GM12878 (cell line): ENCODE results near the gene FDXACB1. TPM values are rescaled to one million over a fixed set of nuclear protein-coding genes. Genes with fewer than 3 reads are reported as not detected.

Experiments used
- ATAC-seq: fragments of 200-7000 bp; cut with Tn5 transposase; 3 replicates; pipeline ENCODE4 v1.9.1; 2020; ENCODE audit warnings: mild to moderate bottlenecking, moderate library complexity
- BruUV-seq: library from RNA; stranded (reverse); fragments of 400-500 nt; replicated peaks from 2 replicates; lab custom pipeline; 2021; lab: Mats Ljungman, UMichigan
- CTCF ChIA-PET: fragments of 300-600 bp; sonication (Branson Sonifier 250); formaldehyde crosslinking; extraction: SDS; loops from one replicate; lab custom pipeline; 2021; ENCODE audit warnings: inconsistent platforms; lab: Yijun Ruan, JAX
- POLR2A ChIA-PET: fragments of 350-600 bp; formaldehyde crosslinking; extraction: SDS; loops from one replicate; lab custom pipeline; 2021; ENCODE audit warnings: inconsistent platforms; lab: Charles Lee
- RAD21 ChIA-PET: fragments of 300-600 bp; sonication (Branson Sonifier 250); formaldehyde crosslinking; loops from one replicate; lab custom pipeline; 2023; ENCODE audit warnings: antibody characterized with exemption; ENCODE audit not compliant: unreplicated experiment; lab: Charles Lee
- SMC1A ChIA-PET: fragments of 300-600 bp; sonication (Branson Sonifier 250); formaldehyde crosslinking; loops from one replicate; lab custom pipeline; 2023; ENCODE audit not compliant: unreplicated experiment, uncharacterized antibody; lab: Charles Lee
- DNase-seq: peaks from one replicate; pipeline ENCODE4 v3.0.0-alpha.2; 2011; ENCODE audit warnings: low read depth, low spot score
- FAIRE-seq: peaks from 3 replicates; lab custom pipeline; 2011; peaks lifted over from hg19 to GRCh38; lab: Jason Lieb, UNC
- H2AFZ ChIP-seq: 2 replicates; pipeline ENCODE4 v1.6.0; 2011; ENCODE audit warnings: low read depth, low read length, control low read depth; ENCODE audit not compliant: control insufficient read depth
- H3K27ac ChIP-seq: 2 replicates; pipeline ENCODE4 v1.5.1; 2011; ENCODE audit warnings: control low read depth; ENCODE audit not compliant: control insufficient read depth, insufficient read depth
- H3K27me3 ChIP-seq, 2 experiments: replicated peaks in 1 of 2; 2 replicates each; pipeline versions ENCODE4 v1.6.0 to v1.6.1; 2011; ENCODE audit warnings: low read length in 1 of 2; ENCODE audit not compliant: control insufficient read depth in 2 of 2, insufficient read depth in 2 of 2
- H3K36me3 ChIP-seq, 2 experiments: 2 replicates each; pipeline ENCODE4 v1.5.1; 2011; ENCODE audit warnings: low read length in 1 of 2; ENCODE audit not compliant: control insufficient read depth in 2 of 2, insufficient read depth in 2 of 2
- H3K4me1 ChIP-seq: 2 replicates; pipeline ENCODE4 v1.6.1; 2011; ENCODE audit warnings: mild to moderate bottlenecking, low read length, moderate library complexity, mixed read lengths; ENCODE audit not compliant: control insufficient read depth, insufficient read depth
- H3K4me2 ChIP-seq: 2 replicates; pipeline ENCODE4 v1.6.0; 2011; ENCODE audit warnings: control low read depth; ENCODE audit not compliant: control insufficient read depth, insufficient read depth
- H3K4me3 ChIP-seq: fragments of 200-600 bp; sonication (generic); 2 replicates; pipeline ENCODE4 v1.5.1; 2016
- H3K79me2 ChIP-seq: 2 replicates; pipeline ENCODE4 v1.6.0; 2011; ENCODE audit warnings: low read length; ENCODE audit not compliant: control insufficient read depth, insufficient read depth
- H3K9ac ChIP-seq: 2 replicates; pipeline ENCODE4 v1.8.0; 2011; ENCODE audit warnings: low read length, control low read depth, mixed read lengths; ENCODE audit not compliant: control insufficient read depth, insufficient read depth
- H3K9me3 ChIP-seq: replicated peaks from 3 replicates; pipeline ENCODE4 v1.5.1; 2011; ENCODE audit warnings: mild to moderate bottlenecking, low read length; ENCODE audit not compliant: control insufficient read depth, insufficient read depth
- H4K20me1 ChIP-seq: 2 replicates; pipeline ENCODE4 v1.6.0; 2011; ENCODE audit not compliant: control insufficient read depth, insufficient read depth
- CBX3 ChIP-seq: fragments of 200-600 bp; sonication (generic); IDR thresholded peaks from 2 replicates; pipeline ENCODE4 v1.6.1; 2016; ENCODE audit warnings: low read depth, borderline replicate concordance
- CREM ChIP-seq: IDR thresholded peaks from 2 replicates; pipeline ENCODE4 v1.6.1; 2014; ENCODE audit warnings: antibody characterized with exemption, low read depth
- HCFC1 ChIP-seq: fragments of 150-350 bp; IDR thresholded peaks from 2 replicates; pipeline ENCODE4 v1.6.1; 2014; ENCODE audit warnings: low read length
- HDAC6 ChIP-seq: fragments of 200-600 bp; sonication (generic); IDR thresholded peaks from one replicate; pipeline ENCODE4 v1.8.0; 2017; ENCODE audit warnings: antibody characterized with exemption; ENCODE audit not compliant: unreplicated experiment
- IKZF1 ChIP-seq: fragments of 450-650 bp; conservative IDR thresholded peaks from 2 replicates; pipeline ENCODE4 v1.6.1; 2017; ENCODE audit warnings: antibody characterized with exemption, mild to moderate bottlenecking
- MYB ChIP-seq: fragments of 150-350 bp; IDR thresholded peaks from 2 replicates; pipeline ENCODE4 v1.6.1; 2014; ENCODE audit warnings: mild to moderate bottlenecking, low read depth, low read length, borderline replicate concordance
- NRF1 ChIP-seq: conservative IDR thresholded peaks from 2 replicates; pipeline ENCODE4 v1.6.1; 2011; ENCODE audit warnings: mild to moderate bottlenecking, low read depth, low read length, improper control_type of control experiment
- RELA ChIP-seq: fragments of 450-650 bp; IDR thresholded peaks from 2 replicates; pipeline ENCODE4 v1.8.0; 2014; ENCODE audit warnings: borderline replicate concordance; ENCODE audit not compliant: partially characterized antibody
- SMAD1 ChIP-seq: fragments of 450-650 bp; IDR thresholded peaks from 2 replicates; pipeline ENCODE4 v1.6.1; 2018; ENCODE audit warnings: mild to moderate bottlenecking, low read depth; ENCODE audit not compliant: partially characterized antibody
- SREBF2 ChIP-seq: IDR thresholded peaks from 2 replicates; pipeline ENCODE4 v1.6.1; 2012; ENCODE audit warnings: mild to moderate bottlenecking, low read length
- TCF12 ChIP-seq: IDR thresholded peaks from 2 replicates; pipeline ENCODE4 v1.6.1; 2011; ENCODE audit warnings: low read depth, mild to moderate bottlenecking, low read length
- WGBS: methylation state at CpG from one replicate; pipeline ENCODE4 v1.1.6; 2016; ENCODE audit warnings: low lambda C conversion rate; ENCODE audit not compliant: insufficient replicate concordance, insufficient coverage; ENCODE audit errors: missing lambda C conversion rate; 5-methylcytosine and 5-hydroxymethylcytosine counted together
- in situ Hi-C: fragments of 300-500 bp; cut with MboI; formaldehyde crosslinking; loops from 9 replicates; pipeline ENCODE4 v1.14.3; 2018; ENCODE audit warnings: mixed read lengths
- intact Hi-C: fragments of 100-400 bp; cut with micrococcal nuclease; formaldehyde crosslinking; loops from one replicate; pipeline ENCODE4 v1.14.2; 2022; ENCODE audit not compliant: unreplicated experiment
- polyA plus RNA-seq, 11 experiments: library from polyadenylated mRNA; depleted of rRNA in 4 of 11; unstranded in 6 of 11; stranded (reverse) in 5 of 11; fragments of >200 nt; fragmentation: Nextera tagmentation in 4 of 11; fragmentation: Illumina TruSeq in 1 of 11; extraction: Ambion mirVana in 4 of 11; extraction: Trizol in 1 of 11; gene quantifications; 1 replicate in 1 of 11; 2 replicates in 10 of 11; pipeline versions ENCODE4 v1.2.1 to v1.2.3, GENCODE V29; 2011 to 2016; ENCODE audit warnings: inconsistent platforms in 2 of 11, missing spikeins in 2 of 11, low read depth in 1 of 11
- total RNA-seq, 4 experiments: library from RNA; depleted of rRNA in 3 of 4; stranded (reverse); fragments of >200 nt in 3 of 4; fragmentation: Illumina TruSeq in 1 of 4; extraction: Trizol in 1 of 4; gene quantifications; 2 replicates each; pipeline versions ENCODE4 v1.2.1 to v1.2.3, GENCODE V29; 2013 to 2021
- TF ChIP-seq, protein P1 (sequence below): fragments of 450-650 bp; IDR thresholded peaks from 2 replicates; pipeline ENCODE4 v1.6.1; 2016; ENCODE audit warnings: mild to moderate bottlenecking

FDXACB1 gene
- total and polyA plus RNA-seq, 10 of the 15 experiments (the other 5 are each of a cell fraction or from before 2014, with no cell fraction given), result 7.4 to 13.3 (median 9.7) TPM

DNA sequence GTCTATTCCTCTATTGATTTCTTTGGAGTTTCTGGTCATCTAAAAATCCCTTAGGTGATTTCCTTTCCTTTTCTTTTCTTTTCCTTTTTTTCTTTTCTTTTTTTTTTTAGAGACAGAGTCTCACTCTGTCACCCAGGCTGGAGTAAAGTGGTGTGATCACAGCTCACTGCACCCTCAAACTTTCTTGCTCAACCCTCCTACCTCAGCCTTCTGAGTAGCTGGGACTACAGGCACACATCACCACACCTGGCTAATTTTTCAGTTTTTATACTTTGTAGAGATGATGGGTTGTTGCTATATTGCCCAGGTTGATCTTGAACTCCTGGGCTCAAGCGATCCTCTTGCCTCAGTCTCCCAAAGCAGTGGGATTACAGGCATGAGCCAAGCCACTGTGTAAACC is 37.8 kb upstream of the FDXACB1 start:
- Histone ChIP-seq H3K9me3 (no peaks in the 10 kb centered on the region), H3K27me3 (no peaks in the 10 kb centered on the region; a peak in 2 of 4 replicates), H4K20me1 (no peaks in the 10 kb centered on the region), H3K27ac (no peak overlapping the region), H2AFZ (no peak overlapping the region), H3K79me2 (no peaks in the 10 kb centered on the region), H3K4me3 (no peak overlapping the region), H3K4me1 (no peaks in the 10 kb centered on the region), H3K36me3 (no peaks in the 10 kb centered on the region)
- no peak for FAIRE-seq
- 42% methylated on average over 1 of the region's 1 CpG for WGBS
- SMC1A ChIA-PET, result no interaction called here
- no peak for ATAC-seq
- BruUV-seq, result no TSS peak
- intact Hi-C loops, result no loop called here
- RAD21 ChIA-PET, result no interaction called here
- POLR2A ChIA-PET, result no interaction called here
- CTCF ChIA-PET, result no interaction called here
- TF ChIP-seq SMAD1 (no peak), IKZF1 (no peak), TCF12 (no peak), MYB (no peak), NRF1 (no peak), CREM (no peak), RELA (no peak), HDAC6 (no peak), CBX3 (no peak), HCFC1 (no peak), SREBF2 (no peak)
- TF ChIP-seq, protein P1, sequence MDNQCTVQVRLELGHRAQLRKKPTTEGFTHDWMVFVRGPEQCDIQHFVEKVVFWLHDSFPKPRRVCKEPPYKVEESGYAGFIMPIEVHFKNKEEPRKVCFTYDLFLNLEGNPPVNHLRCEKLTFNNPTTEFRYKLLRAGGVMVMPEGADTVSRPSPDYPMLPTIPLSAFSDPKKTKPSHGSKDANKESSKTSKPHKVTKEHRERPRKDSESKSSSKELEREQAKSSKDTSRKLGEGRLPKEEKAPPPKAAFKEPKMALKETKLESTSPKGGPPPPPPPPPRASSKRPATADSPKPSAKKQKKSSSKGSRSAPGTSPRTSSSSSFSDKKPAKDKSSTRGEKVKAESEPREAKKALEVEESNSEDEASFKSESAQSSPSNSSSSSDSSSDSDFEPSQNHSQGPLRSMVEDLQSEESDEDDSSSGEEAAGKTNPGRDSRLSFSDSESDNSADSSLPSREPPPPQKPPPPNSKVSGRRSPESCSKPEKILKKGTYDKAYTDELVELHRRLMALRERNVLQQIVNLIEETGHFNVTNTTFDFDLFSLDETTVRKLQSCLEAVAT, result no peak
- TF ChIP-seq, all 136 proteins: peak for 0
- in situ Hi-C loops, result no loop called here
- no peak overlapping the region for H3K9ac ChIP-seq
- no peak overlapping the region for H3K4me2 ChIP-seq
- DNase-seq, result no peak
